Right renal pelvis (tissue), 4 donors: ENCODE data around the gene IL22RA2. TPM values are rescaled to one million over a fixed set of nuclear protein-coding genes. Genes with fewer than 3 reads are reported as not detected.
"Not testable (repeated sequence)": the region's sequence is repeated elsewhere in the genome, so short reads cannot be mapped to it uniquely, and the experiment has no call there.

Experiments
- DNase-seq, 4 donors: peaks; one replicate each; pipeline ENCODE4 v3.0.0-alpha.2; 2013; ENCODE audit warnings: low read depth in 4 of 4, low spot score in 3 of 4, missing footprints in 1 of 4
- polyA plus RNA-seq, 4 donors: library from polyadenylated mRNA; unstranded; fragments of 120-200 nt; gene quantifications; one replicate each; pipeline ENCODE4 v1.2.1, GENCODE V29; 2013; ENCODE audit not compliant: insufficient read length in 4 of 4

Gene IL22RA2
- polyA plus RNA-seq, 4 donors: not detected

DNA sequence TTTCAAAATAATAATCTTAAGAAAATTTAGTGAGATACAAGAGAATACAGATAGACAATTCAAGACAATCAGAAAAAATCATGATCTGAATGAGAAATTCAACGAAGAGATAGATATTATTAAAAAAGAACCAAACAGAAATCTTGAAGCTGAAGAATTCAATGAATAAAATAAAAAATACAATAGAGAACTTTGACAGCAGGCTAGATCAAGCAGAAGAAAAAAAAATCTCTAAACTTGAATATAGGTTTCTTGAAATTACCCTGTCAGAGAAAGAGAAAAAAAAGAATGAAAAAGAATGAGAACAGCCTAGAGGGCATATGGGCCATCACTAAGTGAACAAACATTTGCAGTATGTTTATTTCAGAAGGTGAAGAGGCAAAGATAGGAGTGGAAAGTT is 39.0 kb downstream of the IL22RA2 start:
- no peak for DNase-seq

DNA sequence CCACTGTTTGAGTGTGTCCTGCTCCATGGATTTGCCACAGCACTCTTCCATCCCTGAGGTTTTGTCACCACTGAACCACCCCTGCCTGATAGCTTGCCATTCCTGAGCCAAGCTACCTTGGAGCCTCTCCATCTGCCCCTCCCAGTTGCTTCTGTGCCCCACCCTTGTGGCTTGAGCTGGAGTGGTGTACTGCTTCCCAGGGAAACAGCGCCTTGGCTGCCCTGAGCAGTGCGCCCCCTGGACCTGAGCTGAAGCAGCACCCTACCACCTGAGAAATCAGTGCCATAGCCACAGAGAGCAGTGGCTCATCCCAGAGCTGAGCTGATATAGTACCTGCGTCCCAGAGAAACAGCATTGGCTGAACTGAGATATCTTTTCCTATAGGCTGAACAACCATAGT is 40.3 kb downstream of the IL22RA2 start:
- no peak for DNase-seq

DNA sequence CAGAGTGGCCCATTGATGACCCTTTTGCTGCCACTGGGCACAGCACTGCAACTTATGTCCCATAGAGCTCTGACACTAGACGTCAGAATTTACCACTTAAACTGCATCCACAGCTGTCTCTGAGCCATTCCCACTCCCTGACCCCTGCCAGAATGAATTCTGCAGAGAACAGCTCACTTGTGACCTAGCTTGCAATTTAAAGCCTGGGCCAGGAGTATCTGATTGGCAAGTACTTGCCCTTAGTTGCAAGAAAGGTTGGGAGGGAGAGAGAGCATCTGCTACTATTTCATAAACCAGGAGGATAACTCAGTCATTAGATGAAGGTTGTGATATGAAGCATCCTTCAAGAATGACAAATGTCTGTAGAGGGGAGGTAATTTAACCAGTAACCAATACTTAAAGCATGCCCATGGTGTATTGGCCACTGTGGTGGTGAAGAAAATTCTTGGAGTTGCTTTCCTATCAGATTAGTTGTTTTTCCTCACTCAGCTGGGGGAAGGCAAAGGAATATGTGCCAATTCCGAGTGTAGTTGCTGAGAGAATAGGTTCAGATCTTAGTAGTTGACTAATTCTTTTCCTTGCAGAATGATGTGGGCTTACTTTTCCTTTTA is 46.5 kb downstream of the IL22RA2 start:
- DNase-seq: no peak

DNA sequence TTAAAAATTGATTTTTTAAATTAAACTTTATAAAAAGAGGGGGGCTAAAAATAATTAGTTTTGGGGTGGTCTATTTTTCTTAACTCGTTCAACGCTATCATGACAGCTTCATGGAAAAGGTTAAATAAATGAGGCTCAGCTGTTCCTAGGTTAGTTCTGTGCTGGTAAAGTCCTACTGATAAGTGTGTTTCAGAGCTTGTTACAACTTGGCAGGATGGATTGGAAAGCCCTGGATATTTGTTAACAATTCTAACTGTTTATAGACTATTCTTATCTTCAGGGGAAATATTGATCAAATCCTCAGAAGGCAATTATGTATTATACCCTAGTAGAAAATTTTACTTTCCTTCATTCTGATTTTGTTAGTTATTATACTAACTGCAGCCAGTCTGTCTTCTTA is 50.4 kb downstream of the IL22RA2 start:
- no peak for DNase-seq

DNA sequence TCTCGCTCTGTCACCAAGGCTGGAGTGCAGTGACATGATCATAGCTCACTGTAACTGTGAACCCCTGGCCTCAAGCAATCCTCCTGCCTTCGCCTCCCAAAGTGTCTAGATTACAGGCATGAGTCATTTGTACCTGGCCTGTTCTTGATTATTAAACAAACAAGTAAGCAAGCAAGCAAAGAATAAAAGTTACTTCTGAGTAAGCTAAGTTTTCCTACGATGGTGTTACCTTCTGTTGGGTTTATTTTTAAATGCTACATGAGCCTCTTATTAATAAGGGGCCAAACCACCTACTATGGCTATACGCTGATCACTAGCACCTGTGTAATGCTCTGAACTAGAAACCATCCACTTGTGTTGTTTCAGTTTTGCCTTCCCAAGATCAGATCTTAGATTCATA is 50.8 kb downstream of the IL22RA2 start:
- no peak for DNase-seq

DNA sequence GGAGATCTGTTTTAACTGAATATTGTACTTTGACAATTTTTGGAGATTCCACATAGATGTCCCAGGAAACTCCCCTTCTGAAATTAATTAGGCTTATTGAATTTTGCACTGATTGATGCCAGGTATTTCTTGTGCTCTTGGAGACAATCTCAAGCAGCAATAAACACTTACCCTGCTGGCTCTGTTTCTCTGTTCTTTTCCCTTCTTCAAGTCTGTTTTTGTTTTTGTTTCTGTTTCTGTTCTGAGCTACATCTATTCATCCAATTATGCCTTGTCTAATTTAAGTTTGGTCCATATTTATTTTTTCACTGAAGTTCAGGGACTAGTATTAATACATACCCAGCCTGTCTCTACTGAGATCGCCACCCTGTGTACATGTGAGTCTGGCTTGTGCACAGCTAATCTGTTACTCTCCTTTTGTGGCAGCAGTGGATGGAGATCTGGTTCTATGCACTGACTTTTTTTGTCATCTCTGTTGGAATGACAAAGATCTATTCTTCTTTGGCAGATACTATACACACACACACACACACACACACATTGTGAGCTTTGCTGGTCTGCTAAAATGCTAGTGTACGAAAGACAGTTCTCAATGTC is 51.9 kb downstream of the IL22RA2 start:
- no peak for DNase-seq

DNA sequence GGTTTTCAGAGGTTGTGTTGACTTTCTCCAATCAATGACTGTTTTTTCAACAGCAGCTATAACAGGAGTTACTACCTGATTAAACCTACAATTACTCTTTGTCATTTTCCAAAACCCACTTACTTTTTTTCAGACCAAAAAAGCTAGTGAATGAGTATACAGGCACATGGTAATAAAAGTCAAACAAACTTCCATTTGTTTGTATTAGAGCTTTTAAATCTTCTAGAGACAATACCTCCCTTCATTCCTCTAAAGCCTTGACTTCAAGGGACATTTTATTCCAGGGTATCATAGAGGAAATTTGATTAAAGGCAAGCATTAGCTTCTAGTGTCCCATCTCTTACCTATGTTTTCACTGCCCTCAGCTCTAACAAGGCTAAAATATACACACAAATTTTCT is 52.7 kb downstream of the IL22RA2 start:
- DNase-seq: no peak

DNA sequence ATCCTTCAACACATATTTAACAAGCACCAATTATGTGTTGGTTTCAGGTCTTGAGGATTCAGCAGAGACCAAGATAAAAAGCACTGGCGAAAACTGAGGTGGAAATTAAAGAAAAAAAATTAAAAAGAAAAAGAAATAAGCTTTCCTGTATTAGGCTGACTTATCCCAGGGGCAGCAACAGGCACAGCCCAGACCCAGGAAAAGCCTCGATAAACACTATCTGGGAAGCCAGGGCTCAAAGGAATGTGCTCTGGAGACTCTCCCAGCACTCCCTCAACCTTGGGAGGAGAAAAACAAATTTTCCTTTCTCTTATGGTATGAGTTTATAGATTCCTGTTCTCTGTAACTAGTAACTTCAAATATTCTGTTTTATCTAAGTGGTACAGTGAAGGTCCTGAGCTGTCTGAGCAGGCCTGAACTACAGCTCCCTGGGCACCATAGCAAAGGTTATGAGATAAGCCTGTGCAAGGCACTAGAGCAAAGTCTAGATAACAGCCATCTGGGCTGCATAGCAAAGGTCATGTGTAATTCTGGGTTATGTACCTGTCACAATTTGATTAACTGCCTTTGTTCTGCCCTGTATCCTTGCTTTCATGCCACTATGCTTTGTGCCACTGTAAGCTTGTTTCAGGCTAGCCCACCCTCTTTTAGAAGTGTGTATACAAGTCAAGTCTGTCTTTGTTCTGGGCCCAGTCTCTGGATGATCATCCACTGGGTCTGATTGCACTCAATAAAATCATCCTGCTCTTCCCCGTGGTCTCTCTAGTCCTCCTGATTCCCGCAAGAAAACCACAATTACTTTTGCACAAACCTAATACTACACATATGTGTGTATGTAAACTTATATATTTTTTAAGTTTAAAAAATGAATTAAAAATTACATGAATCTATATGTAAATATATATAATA is 54.0 kb downstream of the IL22RA2 start:
- DNase-seq: no peak

DNA sequence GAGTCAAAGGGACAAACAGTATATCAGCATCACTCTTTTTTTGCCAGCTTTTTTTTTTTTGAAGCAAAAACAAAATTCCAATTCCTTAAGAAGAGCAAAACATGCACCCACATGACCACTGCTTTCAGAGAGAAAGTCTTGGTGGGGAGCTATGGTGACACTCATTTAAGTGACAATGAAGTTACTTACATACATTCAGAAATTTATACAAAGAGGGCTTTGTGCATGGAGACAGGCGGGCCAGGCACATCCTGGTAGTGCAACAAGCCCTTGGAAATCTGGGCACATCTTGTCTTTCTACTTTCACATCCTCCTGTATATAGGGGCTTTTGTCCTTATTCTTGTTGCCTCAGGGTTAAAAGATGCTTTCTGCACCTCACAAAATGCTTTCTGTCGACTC is 55.9 kb downstream of the IL22RA2 start:
- no peak for DNase-seq

DNA sequence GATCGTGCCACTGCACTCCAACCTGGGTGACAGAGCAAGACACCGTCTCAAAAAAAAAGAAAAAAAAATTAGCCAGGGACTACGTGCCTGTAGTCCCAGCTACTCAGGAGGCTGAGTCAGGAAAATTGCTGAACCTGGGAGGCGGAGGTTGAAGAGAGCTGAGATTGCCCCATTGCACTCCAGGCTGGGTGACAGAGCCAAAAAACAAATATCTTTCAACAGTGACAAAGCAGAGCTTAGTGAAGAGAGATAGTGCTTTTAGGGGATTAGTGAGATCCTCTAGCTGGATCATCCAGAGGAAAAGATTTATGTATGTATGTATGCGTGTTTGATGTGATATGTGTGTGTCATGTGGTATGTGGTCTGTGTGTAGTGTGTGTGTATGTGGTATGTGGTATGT is 56.6 kb downstream of the IL22RA2 start:
- no peak for DNase-seq

DNA sequence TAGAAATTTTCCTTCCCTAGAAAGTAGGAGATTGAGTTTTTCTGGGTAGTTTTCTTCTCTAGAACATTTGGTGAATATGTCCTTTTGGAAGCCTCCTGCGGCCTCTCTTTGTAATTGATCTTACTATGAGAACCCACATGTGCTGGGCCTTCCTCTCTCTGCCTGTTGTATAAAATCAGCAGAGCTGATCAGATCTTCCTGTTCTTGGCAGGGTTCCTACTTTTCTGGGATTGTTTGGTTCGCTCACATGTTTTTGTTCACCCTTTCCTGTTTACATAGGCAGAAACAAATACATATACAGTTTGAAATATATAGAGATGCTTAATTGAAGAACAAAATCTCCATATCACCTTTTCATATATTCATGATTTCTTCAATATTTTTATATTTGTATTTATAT is 57.8 kb downstream of the IL22RA2 start:
- DNase-seq: no peak

DNA sequence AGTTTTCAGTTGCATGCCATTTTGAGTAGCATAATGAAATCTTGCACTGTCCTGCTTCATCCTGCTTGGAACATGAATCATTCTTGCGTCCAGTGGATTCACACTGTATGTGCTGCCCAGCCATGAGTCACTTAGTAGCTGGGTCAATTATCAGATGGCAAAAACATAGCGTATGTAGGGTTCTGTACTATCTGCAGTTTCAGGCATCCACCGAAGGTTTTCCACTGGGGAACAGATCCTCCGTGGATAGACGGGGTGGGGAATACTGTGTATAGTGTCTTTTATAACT is 61.4 kb downstream of the IL22RA2 start:
- DNase-seq: no peak

DNA sequence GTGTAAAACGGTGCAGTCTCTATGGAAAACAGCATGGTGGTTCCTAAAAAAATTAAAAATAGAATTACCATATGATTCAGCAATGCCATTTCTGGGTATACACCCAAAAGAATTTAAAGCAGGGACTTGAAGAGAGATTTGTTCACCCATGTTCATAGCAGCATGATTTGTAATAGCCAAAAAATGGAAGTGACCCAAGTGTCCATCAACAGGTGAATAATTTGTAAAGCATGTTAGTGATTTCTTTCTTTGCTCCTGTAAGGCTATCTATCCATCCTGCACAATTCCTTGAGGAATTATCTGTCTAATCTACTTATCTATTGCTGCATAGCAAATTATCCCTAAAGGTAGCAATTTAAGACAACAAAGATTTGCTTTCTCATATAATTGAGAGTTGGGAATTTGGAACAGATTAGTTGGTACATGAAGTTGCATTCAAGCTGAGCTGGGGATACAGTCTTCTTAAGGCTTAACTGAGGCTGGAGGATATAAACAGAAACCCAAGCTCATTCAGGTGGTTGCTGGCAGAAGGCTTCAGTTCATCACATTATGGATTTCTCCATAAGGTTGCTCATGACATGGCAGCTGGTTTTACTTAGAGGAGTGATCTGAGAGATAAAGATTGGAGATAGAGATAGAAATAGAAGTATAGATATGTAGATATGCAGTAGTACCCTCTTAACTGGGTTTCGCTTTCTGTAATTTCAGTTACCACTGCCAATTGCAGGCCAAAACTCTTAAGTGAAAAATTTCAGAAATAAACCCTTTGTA is 62.0 kb downstream of the IL22RA2 start:
- no peak for DNase-seq

DNA sequence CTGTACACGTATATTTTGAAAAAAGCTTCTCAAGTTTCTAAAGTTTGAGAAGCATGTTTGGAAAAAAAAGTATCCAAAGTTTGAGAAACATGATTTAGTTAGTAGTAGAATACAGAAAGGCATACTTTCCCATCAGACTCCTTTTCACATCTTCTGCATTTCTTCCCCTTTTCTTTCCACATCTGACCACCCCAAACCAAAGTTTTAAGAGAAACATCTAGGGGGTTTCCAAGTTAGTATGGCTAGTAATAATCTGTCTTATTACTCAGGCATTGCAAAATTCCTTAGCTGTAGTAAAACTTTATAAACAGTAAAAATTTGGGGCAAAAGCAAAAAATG is 65.7 kb downstream of the IL22RA2 start:
- DNase-seq: no peak

DNA sequence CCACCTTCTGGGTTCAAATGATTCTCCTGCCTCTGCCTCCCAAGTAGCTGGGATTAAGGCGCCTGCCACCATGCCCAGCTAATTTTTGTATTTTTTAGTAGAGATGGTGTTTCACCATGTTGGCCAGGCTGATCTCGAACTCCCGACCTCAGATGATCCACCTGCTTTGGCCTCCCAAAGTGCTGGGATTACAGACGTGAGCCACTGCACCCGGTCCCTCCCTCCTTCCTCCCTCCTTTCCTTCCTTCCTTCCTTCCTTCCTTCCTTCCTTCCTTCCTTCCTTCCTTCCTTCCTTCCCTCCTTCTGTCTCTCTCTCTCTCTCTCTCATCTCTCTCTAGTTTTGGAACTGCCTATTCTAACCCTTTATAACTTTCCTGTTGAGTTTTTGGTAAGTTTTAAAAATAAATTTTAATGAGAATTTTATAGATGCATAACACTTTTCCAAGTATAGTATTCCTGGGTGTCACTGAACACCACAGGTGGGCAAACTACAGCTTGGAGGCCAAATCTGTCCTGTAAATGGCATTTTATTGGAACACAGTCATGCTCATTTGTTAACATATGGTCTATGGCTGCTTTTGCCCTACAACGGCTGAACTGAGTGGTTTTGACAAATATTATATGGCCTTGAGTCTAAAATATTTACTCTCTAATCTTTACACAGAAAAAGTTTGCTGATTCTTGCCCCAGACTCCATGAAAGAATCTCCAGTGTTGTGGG is 66.2 kb downstream of the IL22RA2 start:
- not testable (repeated sequence) for DNase-seq

DNA sequence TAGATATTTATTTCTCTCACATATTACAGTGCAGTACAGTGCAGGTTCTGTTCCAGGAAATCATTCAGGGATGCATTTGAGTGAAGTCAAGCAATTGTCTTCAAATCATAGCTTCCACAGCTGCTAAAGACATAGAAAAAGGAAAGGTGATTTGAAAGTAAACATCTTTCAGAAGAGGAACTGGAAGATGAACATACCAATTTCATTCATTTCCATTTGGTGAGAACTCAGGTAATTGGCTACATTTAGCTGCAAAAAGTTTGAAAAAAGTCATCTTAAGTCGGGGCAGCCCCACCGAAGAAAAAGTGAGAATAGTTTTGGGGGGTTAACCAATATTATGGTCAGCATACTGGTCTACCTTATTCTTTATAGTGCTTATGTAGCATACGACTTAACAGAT is 67.3 kb downstream of the IL22RA2 start:
- no peak for DNase-seq

DNA sequence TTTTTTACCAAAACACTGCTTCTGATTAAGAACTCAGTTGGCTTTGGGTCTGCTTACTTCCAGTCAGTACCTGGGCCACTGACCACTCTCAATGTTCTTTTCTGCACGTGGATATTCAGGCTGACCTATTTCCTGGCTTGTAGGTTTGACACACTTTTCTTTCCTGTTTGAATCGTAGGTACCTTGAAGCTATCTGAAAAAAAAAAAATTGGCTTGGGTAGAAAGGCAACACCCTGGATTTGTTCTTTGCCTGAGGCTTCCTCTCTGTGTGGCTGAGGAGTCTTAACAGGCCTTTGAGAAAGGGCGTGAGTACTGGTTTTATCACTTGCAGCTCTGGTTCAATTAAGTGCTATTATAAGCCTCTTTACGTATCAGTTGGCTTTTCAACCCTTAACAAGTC is 68.1 kb downstream of the IL22RA2 start:
- no peak for DNase-seq

DNA sequence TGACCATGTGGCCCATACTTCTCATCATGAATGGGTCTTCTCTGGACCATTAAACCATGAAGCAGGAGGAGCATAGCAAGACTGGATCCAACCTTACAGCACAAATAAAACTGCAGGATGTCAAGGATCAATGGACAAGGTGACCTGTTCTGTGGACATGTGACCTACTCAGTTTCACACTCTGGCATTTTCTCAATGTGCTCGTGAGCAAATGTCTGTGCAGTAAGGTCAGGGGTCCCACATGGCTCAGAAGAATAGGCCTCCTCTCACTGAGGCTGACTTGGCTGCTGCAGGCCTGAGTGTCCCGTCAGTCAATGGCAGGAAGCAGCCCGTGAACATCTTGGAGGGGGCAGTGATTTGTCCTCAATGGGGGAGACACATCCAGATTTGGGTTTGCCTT is 68.5 kb downstream of the IL22RA2 start:
- no peak for DNase-seq

DNA sequence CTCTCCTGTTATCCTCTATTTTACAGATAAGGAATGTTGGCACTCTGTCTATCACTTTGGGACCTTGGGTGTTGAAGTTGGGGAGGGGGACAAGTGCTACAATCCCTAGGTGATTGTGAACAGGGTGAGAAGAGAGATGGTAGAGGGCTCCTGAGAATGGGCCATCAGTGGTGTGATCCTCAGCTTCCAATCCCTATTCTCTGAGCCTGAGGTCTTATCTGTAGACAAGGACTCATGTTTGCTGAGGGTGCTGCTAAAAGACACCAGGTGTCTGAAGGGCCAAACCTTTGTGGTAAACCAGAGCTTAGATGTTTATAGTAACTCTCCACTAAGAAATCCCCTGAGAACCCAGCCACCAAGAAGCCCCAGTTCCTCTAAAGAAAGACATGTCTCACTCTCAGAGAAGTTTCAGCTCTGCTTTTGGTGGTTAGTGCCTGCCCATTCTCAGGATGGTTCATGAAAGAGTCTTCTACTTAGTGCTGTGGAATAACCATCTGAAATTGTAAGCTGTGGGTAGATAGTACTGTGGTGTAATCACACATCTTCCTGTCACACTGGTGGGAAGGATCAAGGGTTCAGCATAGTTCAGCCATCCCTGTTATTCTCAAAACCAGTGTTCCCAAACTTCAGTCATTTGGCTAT is 70.5 kb downstream of the IL22RA2 start:
- DNase-seq: no peak

DNA sequence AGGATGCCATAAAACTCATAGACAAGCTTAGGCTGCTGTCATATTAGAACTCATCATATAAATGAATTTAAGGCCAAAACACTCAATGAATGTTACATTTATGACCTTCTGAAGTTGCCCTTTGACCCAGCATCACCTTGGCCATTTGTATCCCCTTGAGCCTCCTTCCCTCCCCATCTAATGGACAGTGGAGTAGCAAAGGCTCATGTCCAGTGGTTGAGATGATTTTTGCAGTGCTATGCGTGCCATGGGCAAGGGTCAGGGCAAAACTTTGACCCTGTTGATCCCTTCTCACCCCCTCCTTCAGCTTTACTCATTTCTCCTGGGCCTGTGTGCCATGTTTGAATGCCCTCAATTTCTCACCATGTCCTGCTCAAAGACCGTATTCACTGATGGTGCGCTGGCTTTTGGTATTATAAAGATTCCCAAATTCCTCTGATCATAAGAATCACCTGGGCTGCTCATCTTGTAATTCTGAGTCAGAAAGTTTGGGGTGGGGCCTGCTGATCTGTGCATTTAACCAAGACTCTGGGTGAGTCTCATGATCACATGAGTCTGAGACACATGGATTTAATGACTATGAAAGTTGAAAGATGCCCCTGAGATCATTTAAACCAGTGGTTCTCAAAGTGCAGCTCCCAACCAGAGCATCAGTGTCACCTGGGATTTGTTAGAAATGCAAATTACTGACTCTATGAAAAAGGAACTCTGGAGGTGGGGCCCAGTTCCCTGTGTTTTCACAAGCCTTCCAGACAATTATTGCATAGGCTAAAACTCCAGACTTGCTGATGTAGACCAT is 71.2 kb downstream of the IL22RA2 start:
- no peak for DNase-seq
